HG02678 (cell line): ENCODE measurements around the gene ANKRD11.
"Not testable (repeated sequence)": the region's sequence is repeated elsewhere in the genome, so short reads cannot be mapped to it uniquely, and the experiment has no call there.

ENCODE experiments used
- ATAC-seq: cut with Tn5 transposase; IDR thresholded peaks from one replicate; pipeline ENCODE4 v1.9.1; 2021; ENCODE audit warnings: mild to moderate bottlenecking, moderate library complexity; ENCODE audit not compliant: unreplicated experiment

The ANKRD11 gene

GRCh38 chr16:89482150-89482816 is 8.1 kb downstream of the ANKRD11 start:
- ATAC-seq, result no peak

GRCh38 chr16:89481356-89481955 is 8.9 kb downstream of the ANKRD11 start:
- ATAC-seq, result no peak

- ATAC-seq, result no peak
Observed at GRCh38 chr16:89478576-89479221, 11.7 kb downstream of the ANKRD11 start.

GRCh38 chr16:89476811-89477261 is 13.5 kb downstream of the ANKRD11 start:
- ATAC-seq, result peak; percentile 71

- peak; percentile 23 for ATAC-seq
Observed at GRCh38 chr16:89476379-89476778, 14.0 kb downstream of the ANKRD11 start.

- no peak for ATAC-seq
Observed at GRCh38 chr16:89475144-89475543, 15.2 kb downstream of the ANKRD11 start.

GRCh38 chr16:89473791-89474414 is 16.5 kb downstream of the ANKRD11 start:
- no peak for ATAC-seq

- no peak for ATAC-seq
Observed at GRCh38 chr16:89473136-89473712, 17.1 kb downstream of the ANKRD11 start.

- ATAC-seq, result no peak
Observed at GRCh38 chr16:89472711-89473075, 17.7 kb downstream of the ANKRD11 start.

- ATAC-seq, result no peak
Observed at GRCh38 chr16:89467382-89467781, 23.0 kb downstream of the ANKRD11 start.

GRCh38 chr16:89466920-89467319 is 23.4 kb downstream of the ANKRD11 start:
- ATAC-seq, result no peak

- not testable (repeated sequence) for ATAC-seq
Observed at GRCh38 chr16:89463312-89463711, 27.0 kb downstream of the ANKRD11 start.

GRCh38 chr16:89462639-89463038 is 27.7 kb downstream of the ANKRD11 start:
- not testable (repeated sequence) for ATAC-seq

- ATAC-seq, result not testable (repeated sequence)
Observed at GRCh38 chr16:89461890-89462289, 28.5 kb downstream of the ANKRD11 start.

- no peak for ATAC-seq
Observed at GRCh38 chr16:89460556-89460955, 29.8 kb downstream of the ANKRD11 start.

GRCh38 chr16:89458967-89459366 is 31.4 kb downstream of the ANKRD11 start:
- ATAC-seq, result no peak

- no peak for ATAC-seq
Observed at GRCh38 chr16:89458551-89458950, 31.8 kb downstream of the ANKRD11 start.

- no peak for ATAC-seq
Observed at GRCh38 chr16:89456419-89456959, 33.9 kb downstream of the ANKRD11 start.

- ATAC-seq, result no peak
Observed at GRCh38 chr16:89455692-89456091, 34.7 kb downstream of the ANKRD11 start.

GRCh38 chr16:89455178-89455577 is 35.2 kb downstream of the ANKRD11 start:
- no peak for ATAC-seq
